Memory B cell (primary cell): ENCODE data around the gene AP2A2.

Source experiments
- ATAC-seq: fragments of 150-1000 bp; cut with Tn5 transposase; 2 replicates; pipeline ENCODE4 v1.10.0; 2021; ENCODE audit warnings: low read depth, mild to moderate bottlenecking, moderate library complexity
- DNase-seq, 2 donors: peaks; one replicate each; pipeline ENCODE4 v3.0.0; 2022; ENCODE audit warnings: low spot score in 2 of 2
- H3K27ac Mint-ChIP-seq: one replicate; pipeline ENCODE4 v1.8.0; 2022; ENCODE audit warnings: mild to moderate bottlenecking, moderate library complexity, mixed read lengths
- H3K27me3 Mint-ChIP-seq: one replicate; pipeline ENCODE4 v1.8.0; 2022; ENCODE audit warnings: mixed read lengths
- H3K36me3 Mint-ChIP-seq: one replicate; pipeline ENCODE4 v1.8.0; 2022; ENCODE audit warnings: mild to moderate bottlenecking, mixed read lengths
- H3K4me1 Mint-ChIP-seq: one replicate; pipeline ENCODE4 v1.8.0; 2022; ENCODE audit warnings: mixed read lengths
- H3K4me3 Mint-ChIP-seq: one replicate; pipeline ENCODE4 v1.8.0; 2022; ENCODE audit warnings: mild to moderate bottlenecking, moderate library complexity, mixed read lengths
- H3K9me3 Mint-ChIP-seq: one replicate; pipeline ENCODE4 v1.8.0; 2022; ENCODE audit warnings: mixed read lengths

Gene AP2A2

GRCh38 chr11:909406-909805, 16.3 kb upstream of the AP2A2 start:
- H3K27ac Mint-ChIP-seq, result no peak overlapping the region

GRCh38 chr11:910044-910588, 15.6 kb upstream of the AP2A2 start:
- no peaks in the 10 kb centered on the region for H3K9me3 Mint-ChIP-seq
- peaks cover 20% of the 10 kb centered on the region for H3K4me1 Mint-ChIP-seq
- peak overlapping the region; percentile 95 for H3K4me3 Mint-ChIP-seq
- ATAC-seq (no peak), DNase-seq (no peak)
- H3K27me3 Mint-ChIP-seq, result no peaks in the 10 kb centered on the region
- H3K36me3 Mint-ChIP-seq, result peaks cover 3% of the 10 kb centered on the region
- H3K27ac Mint-ChIP-seq, result peak overlapping the region; percentile 38

More at GRCh38 chr11:909406-909805, 16.3 kb upstream of the AP2A2 start:
- Mint-ChIP-seq H3K27me3 (no peaks in the 10 kb centered on the region), H3K36me3 (peaks cover 3% of the 10 kb centered on the region), H3K4me1 (peaks cover 20% of the 10 kb centered on the region), H3K9me3 (no peaks in the 10 kb centered on the region), H3K4me3 (peak overlapping the region; percentile 95)
- no peak for ATAC-seq
- DNase-seq, result no peak

- DNase-seq, result peak; percentile 75 to 85
- Mint-ChIP-seq H3K36me3 (peaks cover 3% of the 10 kb centered on the region), H3K27me3 (no peaks in the 10 kb centered on the region)
Measured at GRCh38 chr11:910589-911030, 15.1 kb upstream of the AP2A2 start, which contains the start of gene CHID1. CHID1 (minus strand) TSS chr11:910810; CDS start chr11:904816, 5,994 bp downstream.

GRCh38 chr11:911031-911889, 14.4 kb upstream of the AP2A2 start:
- H3K27ac Mint-ChIP-seq, result peak overlapping the region; percentile 55
- peak overlapping the region; percentile 93 for H3K4me3 Mint-ChIP-seq
- ATAC-seq (peak; percentile 48), DNase-seq (peak in 1 of 2 donors; percentile 20)
- H3K36me3 Mint-ChIP-seq, result peaks cover 2% of the 10 kb centered on the region
- H3K4me1 Mint-ChIP-seq, result peaks cover 18% of the 10 kb centered on the region
- no peaks in the 10 kb centered on the region for H3K9me3 Mint-ChIP-seq
- no peaks in the 10 kb centered on the region for H3K27me3 Mint-ChIP-seq

More at GRCh38 chr11:910589-911030, 15.1 kb upstream of the AP2A2 start, which contains the start of gene CHID1:
- H3K4me1 Mint-ChIP-seq, result peaks cover 19% of the 10 kb centered on the region
- no peaks in the 10 kb centered on the region for H3K9me3 Mint-ChIP-seq
- H3K27ac Mint-ChIP-seq, result peak within 1 kb of the TSS; percentile 55
- H3K4me3 Mint-ChIP-seq, result peak within 1 kb of the TSS; percentile 95
- ATAC-seq, result peak; percentile 91

GRCh38 chr11:911890-912219, 13.8 kb upstream of the AP2A2 start:
- H3K36me3 Mint-ChIP-seq, result no peaks in the 10 kb centered on the region
- DNase-seq, result no peak
- peaks cover 18% of the 10 kb centered on the region for H3K4me1 Mint-ChIP-seq
- no peaks in the 10 kb centered on the region for H3K9me3 Mint-ChIP-seq
- H3K27me3 Mint-ChIP-seq, result no peaks in the 10 kb centered on the region
- no peak for ATAC-seq
- H3K27ac Mint-ChIP-seq, result peak overlapping the region; percentile 55
- H3K4me3 Mint-ChIP-seq, result peak overlapping the region; percentile 93

- no peaks in the 10 kb centered on the region for H3K27me3 Mint-ChIP-seq
- H3K4me1 Mint-ChIP-seq, result peaks cover 18% of the 10 kb centered on the region
- ATAC-seq, result no peak
- H3K27ac Mint-ChIP-seq, result no peak overlapping the region
- H3K4me3 Mint-ChIP-seq, result no peak overlapping the region
- no peaks in the 10 kb centered on the region for H3K9me3 Mint-ChIP-seq
- no peak for DNase-seq
- H3K36me3 Mint-ChIP-seq, result no peaks in the 10 kb centered on the region
Measured at GRCh38 chr11:912266-912665, 13.4 kb upstream of the AP2A2 start.

GRCh38 chr11:913043-913442, 12.6 kb upstream of the AP2A2 start:
- ATAC-seq, result no peak

GRCh38 chr11:914204-914603, 11.5 kb upstream of the AP2A2 start:
- Mint-ChIP-seq H3K36me3 (no peaks in the 10 kb centered on the region), H3K27ac (no peak overlapping the region), H3K4me1 (peaks cover 12% of the 10 kb centered on the region), H3K9me3 (no peaks in the 10 kb centered on the region), H3K4me3 (no peak overlapping the region), H3K27me3 (no peaks in the 10 kb centered on the region)
- DNase-seq, result no peak
- ATAC-seq, result no peak

More at GRCh38 chr11:913043-913442, 12.6 kb upstream of the AP2A2 start:
- DNase-seq, result no peak
- H3K36me3 Mint-ChIP-seq, result no peaks in the 10 kb centered on the region
- H3K9me3 Mint-ChIP-seq, result no peaks in the 10 kb centered on the region
- H3K27me3 Mint-ChIP-seq, result no peaks in the 10 kb centered on the region
- H3K27ac Mint-ChIP-seq, result no peak overlapping the region
- H3K4me3 Mint-ChIP-seq, result no peak overlapping the region
- H3K4me1 Mint-ChIP-seq, result peaks cover 15% of the 10 kb centered on the region

- no peak overlapping the region for H3K4me3 Mint-ChIP-seq
- no peaks in the 10 kb centered on the region for H3K9me3 Mint-ChIP-seq
- H3K27me3 Mint-ChIP-seq, result no peaks in the 10 kb centered on the region
- no peak for DNase-seq
- H3K36me3 Mint-ChIP-seq, result no peaks in the 10 kb centered on the region
- ATAC-seq, result no peak
- peaks cover 13% of the 10 kb centered on the region for H3K4me1 Mint-ChIP-seq
- no peak overlapping the region for H3K27ac Mint-ChIP-seq
Measured at GRCh38 chr11:914747-915501, 10.7 kb upstream of the AP2A2 start.

- ATAC-seq, result no peak
- Mint-ChIP-seq H3K27ac (no peak overlapping the region), H3K4me3 (no peak overlapping the region), H3K9me3 (no peaks in the 10 kb centered on the region), H3K4me1 (peaks cover 4% of the 10 kb centered on the region), H3K27me3 (no peaks in the 10 kb centered on the region), H3K36me3 (no peaks in the 10 kb centered on the region)
- DNase-seq, result no peak
Measured at GRCh38 chr11:917426-917825, 8.2 kb upstream of the AP2A2 start.

- ATAC-seq (no peak), DNase-seq (no peak)
- H3K4me3 Mint-ChIP-seq, result no peak overlapping the region
- no peaks in the 10 kb centered on the region for H3K27me3 Mint-ChIP-seq
- no peaks in the 10 kb centered on the region for H3K36me3 Mint-ChIP-seq
- H3K27ac Mint-ChIP-seq, result no peak overlapping the region
- peaks cover 7% of the 10 kb centered on the region for H3K4me1 Mint-ChIP-seq
- H3K9me3 Mint-ChIP-seq, result no peaks in the 10 kb centered on the region
Measured at GRCh38 chr11:921921-922678, 3.6 kb upstream of the AP2A2 start.

GRCh38 chr11:923691-924405, 1.8 kb upstream of the AP2A2 start:
- no peak overlapping the region for H3K4me3 Mint-ChIP-seq
- DNase-seq, result no peak
- H3K9me3 Mint-ChIP-seq, result no peaks in the 10 kb centered on the region
- H3K36me3 Mint-ChIP-seq, result no peaks in the 10 kb centered on the region
- no peak for ATAC-seq
- no peaks in the 10 kb centered on the region for H3K27me3 Mint-ChIP-seq
- peaks cover 10% of the 10 kb centered on the region for H3K4me1 Mint-ChIP-seq
- no peak overlapping the region for H3K27ac Mint-ChIP-seq
